HEK293 (cell line): ENCODE data around the gene C1orf216.
"Not testable (repeated sequence)": the region's sequence is repeated elsewhere in the genome, so short reads cannot be mapped to it uniquely, and the experiment has no call there.

Source experiments
- CTCF ChIA-PET: fragments of 350-600 bp; formaldehyde crosslinking; extraction: SDS; loops from one replicate; lab custom pipeline; 2021; ENCODE audit warnings: antibody characterized with exemption; lab: Yijun Ruan, JAX
- POLR2A ChIA-PET: fragments of 300-600 bp; formaldehyde crosslinking; extraction: SDS; loops from one replicate; lab custom pipeline; 2020; ENCODE audit warnings: antibody characterized with exemption, inconsistent platforms; lab: Yijun Ruan, JAX
- H3K27ac ChIP-seq: fragments of 200-500 bp; sonication (Bioruptor generic); 2 replicates; pipeline ENCODE4 v1.5.1; 2014; ENCODE audit warnings: low read depth, low read length, control low read depth, inconsistent platforms; ENCODE audit errors: extremely low read depth
- H3K36me3 ChIP-seq, 2 experiments: fragments of 200-500 bp in 1 of 2; sonication (Bioruptor generic) in 1 of 2; 1 replicate in 1 of 2; 2 replicates in 1 of 2; pipeline ENCODE4 v1.5.1; 2014 to 2017; ENCODE audit warnings: inconsistent platforms in 2 of 2, low read length in 2 of 2; ENCODE audit not compliant: control insufficient read depth in 2 of 2, insufficient read depth in 1 of 2
- H3K4me1 ChIP-seq: fragments of 200-500 bp; sonication (Bioruptor generic); 2 replicates; pipeline ENCODE4 v1.5.1; 2014; ENCODE audit warnings: mild to moderate bottlenecking, low read length, inconsistent platforms; ENCODE audit not compliant: control insufficient read depth, insufficient read depth
- H3K4me3 ChIP-seq: 2 replicates; pipeline ENCODE4 v1.5.1; 2011; ENCODE audit warnings: low read depth, mild to moderate bottlenecking, control low read depth, low read length, moderate library complexity
- H3K9me3 ChIP-seq: fragments of 200-500 bp; sonication (Bioruptor generic); 2 replicates; pipeline ENCODE4 v1.5.1; 2014; ENCODE audit warnings: low read depth, low read length, inconsistent platforms; ENCODE audit not compliant: control insufficient read depth, insufficient read depth
- EGR2 ChIP-seq: fragments of 450-650 bp; formaldehyde crosslinking; IDR thresholded peaks from 2 replicates; pipeline ENCODE4 v1.5.1; 2016; ENCODE audit warnings: low read depth, missing biosample characterization, missing genetic modification characterization
- GLIS1 ChIP-seq: fragments of 450-650 bp; formaldehyde crosslinking; IDR thresholded peaks from 2 replicates; pipeline ENCODE4 v1.5.1; 2016; ENCODE audit warnings: missing biosample characterization, missing genetic modification characterization
- HOXA7 ChIP-seq: sonication (generic); formaldehyde crosslinking; IDR thresholded peaks from 2 replicates; pipeline ENCODE4 v1.8.1; 2022; ENCODE audit warnings: missing genetic modification reagents, borderline replicate concordance
- SP3 ChIP-seq: fragments of 450-650 bp; formaldehyde crosslinking; IDR thresholded peaks from 2 replicates; pipeline ENCODE4 v1.5.1; 2016; ENCODE audit warnings: missing biosample characterization, missing genetic modification characterization
- ZFHX2 ChIP-seq: fragments of 450-650 bp; formaldehyde crosslinking; conservative IDR thresholded peaks from 2 replicates; pipeline ENCODE4 v1.5.1; 2016; ENCODE audit warnings: missing biosample characterization, missing genetic modification characterization
- ZFP3 ChIP-seq: fragments of 450-650 bp; formaldehyde crosslinking; IDR thresholded peaks from 2 replicates; pipeline ENCODE4 v1.5.1; 2016; ENCODE audit warnings: low read depth, missing biosample characterization, missing genetic modification characterization
- ZNF132 ChIP-seq: fragments of 450-650 bp; formaldehyde crosslinking; IDR thresholded peaks from 2 replicates; pipeline ENCODE4 v1.5.1; 2017; ENCODE audit warnings: missing biosample characterization, missing genetic modification characterization, borderline replicate concordance
- ZNF501 ChIP-seq: fragments of 450-650 bp; formaldehyde crosslinking; IDR thresholded peaks from 2 replicates; pipeline ENCODE4 v1.5.1; 2016; ENCODE audit warnings: missing biosample characterization, missing genetic modification characterization
- ZNF596 ChIP-seq: fragments of 450-650 bp; IDR thresholded peaks from 2 replicates; pipeline ENCODE4 v1.5.0; 2018; ENCODE audit warnings: missing biosample characterization, mild to moderate bottlenecking, missing genetic modification characterization, moderate library complexity
- ZNF600 ChIP-seq: fragments of 450-650 bp; formaldehyde crosslinking; IDR thresholded peaks from 2 replicates; pipeline ENCODE4 v1.5.1; 2016; ENCODE audit warnings: missing biosample characterization, missing genetic modification characterization
- ZNF623 ChIP-seq: fragments of 450-650 bp; formaldehyde crosslinking; IDR thresholded peaks from 2 replicates; pipeline ENCODE4 v1.5.1; 2016; ENCODE audit warnings: missing biosample characterization, missing genetic modification characterization
- ZNF624 ChIP-seq: fragments of 450-650 bp; formaldehyde crosslinking; IDR thresholded peaks from 2 replicates; pipeline ENCODE4 v1.5.1; 2017; ENCODE audit warnings: missing biosample characterization, missing genetic modification characterization
- ZNF660 ChIP-seq: fragments of 450-650 bp; IDR thresholded peaks from 2 replicates; pipeline ENCODE4 v1.5.1; 2018; ENCODE audit warnings: missing biosample characterization, mild to moderate bottlenecking, missing genetic modification characterization
- ZNF777 ChIP-seq: fragments of 450-650 bp; formaldehyde crosslinking; IDR thresholded peaks from 2 replicates; pipeline ENCODE4 v1.5.1; 2017; ENCODE audit warnings: missing biosample characterization, missing genetic modification characterization, borderline replicate concordance
- ZNF843 ChIP-seq: fragments of 450-650 bp; formaldehyde crosslinking; IDR thresholded peaks from 2 replicates; pipeline ENCODE4 v1.5.1; 2016; ENCODE audit warnings: missing biosample characterization, missing genetic modification characterization
- TF ChIP-seq, protein P1 (sequence below): fragments of 450-650 bp; formaldehyde crosslinking; IDR thresholded peaks from 2 replicates; pipeline ENCODE4 v1.5.1; 2016; ENCODE audit warnings: missing biosample characterization, missing genetic modification characterization
- TF ChIP-seq, protein P2 (sequence below): fragments of 450-650 bp; formaldehyde crosslinking; IDR thresholded peaks from 2 replicates; pipeline ENCODE4 v1.5.1; 2017; ENCODE audit warnings: missing biosample characterization, missing genetic modification characterization
- TF ChIP-seq, protein P3 (sequence below): fragments of 450-650 bp; IDR thresholded peaks from 2 replicates; pipeline ENCODE4 v1.5.1; 2018; ENCODE audit warnings: missing biosample characterization, missing genetic modification characterization
- TF ChIP-seq, protein P4 (sequence below): fragments of 450-650 bp; formaldehyde crosslinking; IDR thresholded peaks from 2 replicates; pipeline ENCODE4 v1.5.1; 2016; ENCODE audit warnings: missing biosample characterization, missing genetic modification characterization

C1orf216 gene

DNA sequence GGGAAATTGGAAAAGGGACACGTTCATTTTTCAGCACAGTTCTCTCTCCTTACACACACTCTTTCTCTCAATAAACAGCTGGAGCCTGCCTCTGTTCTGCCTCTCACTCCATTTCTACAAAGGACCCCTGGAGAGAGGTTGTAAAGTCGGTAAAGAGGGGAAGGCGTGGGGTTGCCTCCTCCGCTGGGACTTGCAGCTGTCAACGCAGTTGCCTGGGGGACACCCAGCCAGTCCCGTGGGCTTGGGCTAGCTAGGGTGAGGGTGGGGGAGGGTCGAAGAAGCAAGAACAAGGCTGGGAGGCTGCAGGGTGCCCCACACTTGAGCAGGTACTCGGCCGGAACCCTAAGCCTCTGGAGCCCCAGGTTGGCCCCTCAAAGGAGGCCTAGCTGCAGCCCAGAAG, 27.6 kb downstream of the C1orf216 start (continued):
- TF ChIP-seq ZNF132 (tag by site-specific recombination), result no peak
- no peak for TF ChIP-seq ZNF624 (tag by site-specific recombination)
- TF ChIP-seq, protein P1, sequence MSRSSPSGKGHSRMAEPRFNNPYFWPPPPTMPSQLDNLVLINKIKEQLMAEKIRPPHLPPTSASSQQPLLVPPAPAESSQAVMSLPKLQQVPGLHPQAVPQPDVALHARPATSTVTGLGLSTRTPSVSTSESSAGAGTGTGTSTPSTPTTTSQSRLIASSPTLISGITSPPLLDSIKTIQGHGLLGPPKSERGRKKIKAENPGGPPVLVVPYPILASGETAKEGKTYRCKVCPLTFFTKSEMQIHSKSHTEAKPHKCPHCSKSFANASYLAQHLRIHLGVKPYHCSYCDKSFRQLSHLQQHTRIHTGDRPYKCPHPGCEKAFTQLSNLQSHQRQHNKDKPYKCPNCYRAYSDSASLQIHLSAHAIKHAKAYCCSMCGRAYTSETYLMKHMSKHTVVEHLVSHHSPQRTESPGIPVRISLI (tag by site-specific recombination), result no peak
- no peak for TF ChIP-seq ZFP3 (tag by site-specific recombination)
- TF ChIP-seq, protein P2, sequence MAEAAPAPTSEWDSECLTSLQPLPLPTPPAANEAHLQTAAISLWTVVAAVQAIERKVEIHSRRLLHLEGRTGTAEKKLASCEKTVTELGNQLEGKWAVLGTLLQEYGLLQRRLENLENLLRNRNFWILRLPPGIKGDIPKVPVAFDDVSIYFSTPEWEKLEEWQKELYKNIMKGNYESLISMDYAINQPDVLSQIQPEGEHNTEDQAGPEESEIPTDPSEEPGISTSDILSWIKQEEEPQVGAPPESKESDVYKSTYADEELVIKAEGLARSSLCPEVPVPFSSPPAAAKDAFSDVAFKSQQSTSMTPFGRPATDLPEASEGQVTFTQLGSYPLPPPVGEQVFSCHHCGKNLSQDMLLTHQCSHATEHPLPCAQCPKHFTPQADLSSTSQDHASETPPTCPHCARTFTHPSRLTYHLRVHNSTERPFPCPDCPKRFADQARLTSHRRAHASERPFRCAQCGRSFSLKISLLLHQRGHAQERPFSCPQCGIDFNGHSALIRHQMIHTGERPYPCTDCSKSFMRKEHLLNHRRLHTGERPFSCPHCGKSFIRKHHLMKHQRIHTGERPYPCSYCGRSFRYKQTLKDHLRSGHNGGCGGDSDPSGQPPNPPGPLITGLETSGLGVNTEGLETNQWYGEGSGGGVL (tag by site-specific recombination), result 0 out of 2 replicates have a peak, but pooled peaks have one; percentile 24
- TF ChIP-seq ZNF777 (tag by site-specific recombination), result no peak
- TF ChIP-seq ZNF596 (tag by site-specific recombination), result peak; percentile 69; the same call in 1 of the 2 replicates
- no peak for TF ChIP-seq ZNF843
- TF ChIP-seq EGR2 (tag by site-specific recombination), result peak; percentile 98

DNA sequence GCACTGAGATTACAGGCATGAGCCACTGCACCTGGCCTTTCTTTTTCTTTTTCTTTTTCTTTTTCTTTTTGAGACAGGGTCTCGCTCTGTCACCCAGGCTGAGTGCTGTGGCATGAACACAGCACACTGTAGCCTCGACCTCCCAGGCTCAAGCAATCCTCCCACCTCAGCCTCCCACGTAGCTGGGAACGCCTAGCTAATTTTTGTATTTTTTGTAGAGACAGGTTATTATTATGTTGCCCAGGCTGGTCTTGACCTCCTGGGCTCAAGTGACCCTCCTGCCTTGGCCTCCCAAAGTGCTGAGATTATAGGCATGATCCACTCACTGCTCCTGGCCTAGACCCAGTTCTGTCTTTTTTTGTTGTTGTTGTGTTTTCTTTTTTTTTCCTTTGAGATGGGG, 28.6 kb downstream of the C1orf216 start:
- ChIA-PET POLR2A (interaction anchor here (0.6 to 0.7 kb wide), 2 partner anchors 45 to 207 kb away, joined by 4 to 10 read pairs; no protein-coding TSS in a partner anchor), CTCF (interaction anchor here (0.6 kb wide), 1 partner anchor 142 kb away, joined by 3 read pairs; no protein-coding TSS in a partner anchor)
- H3K4me3 ChIP-seq, H3K27ac ChIP-seq, H3K36me3 ChIP-seq, H3K9me3 ChIP-seq, H3K4me1 ChIP-seq: not testable (repeated sequence)
- TF ChIP-seq EGR2 (tag by site-specific recombination) (peak; percentile 54; the same call in 1 of the 2 replicates), GLIS1 (tag by site-specific recombination) (peak; percentile 41; the same call in 1 of the 2 replicates), ZFHX2 (peak; percentile 60)

DNA sequence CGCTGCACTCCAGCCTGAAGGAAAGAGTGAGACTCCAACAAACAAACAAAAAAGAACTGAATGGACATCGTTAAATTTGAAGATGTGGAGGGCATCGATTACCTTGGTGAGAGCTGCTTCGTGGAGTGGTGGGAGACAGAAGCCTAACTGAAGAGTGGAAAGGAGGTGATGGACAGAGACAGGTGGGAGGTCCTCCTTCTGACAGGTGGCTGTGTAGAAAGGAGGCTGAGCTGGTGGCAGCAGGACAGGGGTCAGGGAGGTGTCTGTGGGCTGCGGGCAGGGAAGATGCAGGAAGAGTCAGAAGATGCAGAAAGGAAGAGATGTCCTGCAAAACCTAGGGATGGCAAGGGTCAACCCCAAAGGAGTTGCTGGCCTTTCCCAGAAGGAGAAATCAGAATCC, 30.5 kb downstream of the C1orf216 start:
- ChIA-PET POLR2A (no interaction called here), CTCF (interaction anchor here (1.5 kb wide), 1 partner anchor 27 kb away, joined by 3 read pairs; no protein-coding TSS in a partner anchor)
- TF ChIP-seq, protein P3, sequence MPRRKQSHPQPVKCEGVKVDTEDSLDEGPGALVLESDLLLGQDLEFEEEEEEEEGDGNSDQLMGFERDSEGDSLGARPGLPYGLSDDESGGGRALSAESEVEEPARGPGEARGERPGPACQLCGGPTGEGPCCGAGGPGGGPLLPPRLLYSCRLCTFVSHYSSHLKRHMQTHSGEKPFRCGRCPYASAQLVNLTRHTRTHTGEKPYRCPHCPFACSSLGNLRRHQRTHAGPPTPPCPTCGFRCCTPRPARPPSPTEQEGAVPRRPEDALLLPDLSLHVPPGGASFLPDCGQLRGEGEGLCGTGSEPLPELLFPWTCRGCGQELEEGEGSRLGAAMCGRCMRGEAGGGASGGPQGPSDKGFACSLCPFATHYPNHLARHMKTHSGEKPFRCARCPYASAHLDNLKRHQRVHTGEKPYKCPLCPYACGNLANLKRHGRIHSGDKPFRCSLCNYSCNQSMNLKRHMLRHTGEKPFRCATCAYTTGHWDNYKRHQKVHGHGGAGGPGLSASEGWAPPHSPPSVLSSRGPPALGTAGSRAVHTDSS, result no peak
- TF ChIP-seq, protein P4, sequence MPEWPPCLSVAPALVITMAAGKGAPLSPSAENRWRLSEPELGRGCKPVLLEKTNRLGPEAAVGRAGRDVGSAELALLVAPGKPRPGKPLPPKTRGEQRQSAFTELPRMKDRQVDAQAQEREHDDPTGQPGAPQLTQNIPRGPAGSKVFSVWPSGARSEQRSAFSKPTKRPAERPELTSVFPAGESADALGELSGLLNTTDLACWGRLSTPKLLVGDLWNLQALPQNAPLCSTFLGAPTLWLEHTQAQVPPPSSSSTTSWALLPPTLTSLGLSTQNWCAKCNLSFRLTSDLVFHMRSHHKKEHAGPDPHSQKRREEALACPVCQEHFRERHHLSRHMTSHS (tag by site-specific recombination), result no peak
- no peak for TF ChIP-seq ZNF600
- no peak for TF ChIP-seq HOXA7 (CRISPR knock-in tag)
- TF ChIP-seq ZNF501, result no peak
- no peak for TF ChIP-seq SP3 (tag by site-specific recombination)
- TF ChIP-seq ZNF660 (tag by site-specific recombination), result no peak
- no peak for TF ChIP-seq ZNF623 (tag by site-specific recombination)
- no peaks in the 10 kb centered on the region for H3K9me3 ChIP-seq
- no peaks in the 10 kb centered on the region; a peak in 1 of 3 replicates for H3K36me3 ChIP-seq
- H3K27ac ChIP-seq, result no peak overlapping the region
- H3K4me1 ChIP-seq, result no peaks in the 10 kb centered on the region
- no peak overlapping the region for H3K4me3 ChIP-seq
